ENCODE results near the gene FAF1. TPM values are rescaled to one million over a fixed set of nuclear protein-coding genes. Genes with fewer than 3 reads are reported as not detected.
A peak's percentile ranks its signal among the peaks of the same experiment; 100 is the strongest.
"Not testable (repeated sequence)": the region's sequence is repeated elsewhere in the genome, so short reads cannot be mapped to it uniquely, and the experiment has no call there.

FAF1 gene
- 10 to 100 TPM; 60.3 to 66.7 TPM for total RNA-seq

GRCh38 chr1:50959913-50960844 is at the start of gene FAF1:
Gene FAF1, minus strand, starts transcription at chr1:50960267. Its CDS starts 456 bp downstream, at chr1:50959811.
- peak within 1 kb of the TSS; percentile 88 for H3K27ac ChIP-seq
- intact Hi-C loops (cut with DNase I), result no loop called here
- peak; percentile 30 for TF ChIP-seq CTCF (IDR thresholded peaks at IDR 0.05)
- peak; percentile 98 for DNase-seq
- H3K9ac ChIP-seq (ENCODE audit: low read depth in 2 of 2, low read length in 2 of 2), result peak within 1 kb of the TSS; percentile 80 to 96
- peak within 1 kb of the TSS; percentile 75 for H3K4me3 ChIP-seq
- no peaks in the 10 kb centered on the region for H3K27me3 ChIP-seq
- no peaks in the 10 kb centered on the region for H3K4me1 ChIP-seq
- H3K36me3 ChIP-seq, result no peaks in the 10 kb centered on the region
- no peaks in the 10 kb centered on the region for H3K9me3 ChIP-seq

- Histone ChIP-seq H3K4me3 (no peak overlapping the region), H3K9me3 (no peaks in the 10 kb centered on the region), H3K4me1 (no peaks in the 10 kb centered on the region), H3K9ac (ENCODE audit: low read depth in 2 of 2, low read length in 2 of 2) (no peak overlapping the region), H3K36me3 (no peaks in the 10 kb centered on the region), H3K27ac (no peak overlapping the region), H3K27me3 (no peaks in the 10 kb centered on the region)
- intact Hi-C loops (cut with DNase I), result no loop called here
- no peak for DNase-seq
- no peak for TF ChIP-seq CTCF (IDR thresholded peaks at IDR 0.05)
Measured at GRCh38 chr1:51009381-51009780, 49.3 kb upstream of the FAF1 start.

GRCh38 chr1:51005549-51005948 is 45.5 kb upstream of the FAF1 start:
- DNase-seq; H3K4me3 ChIP-seq; H3K27me3 ChIP-seq; H3K9me3 ChIP-seq; H3K4me1 ChIP-seq; H3K36me3 ChIP-seq; H3K9ac ChIP-seq (ENCODE audit: low read depth in 2 of 2, low read length in 2 of 2); H3K27ac ChIP-seq; intact Hi-C loops (cut with DNase I): not testable (repeated sequence)

- Histone ChIP-seq H3K27ac (no peak overlapping the region), H3K36me3 (no peaks in the 10 kb centered on the region), H3K4me3 (no peak overlapping the region), H3K9me3 (no peaks in the 10 kb centered on the region), H3K4me1 (no peaks in the 10 kb centered on the region), H3K27me3 (no peaks in the 10 kb centered on the region), H3K9ac (ENCODE audit: low read depth in 2 of 2, low read length in 2 of 2) (no peak overlapping the region)
- no peak for DNase-seq
- no peak for TF ChIP-seq CTCF (IDR thresholded peaks at IDR 0.05)
- intact Hi-C loops (cut with DNase I), result no loop called here
Measured at GRCh38 chr1:51002516-51002915, 42.4 kb upstream of the FAF1 start.

- intact Hi-C loops (cut with DNase I), result no loop called here
- H3K9me3 ChIP-seq, result no peaks in the 10 kb centered on the region
Measured at GRCh38 chr1:51000651-51001050, 40.6 kb upstream of the FAF1 start.

More at GRCh38 chr1:51000651-51001050, 40.6 kb upstream of the FAF1 start:
- Histone ChIP-seq H3K27ac (no peak overlapping the region), H3K36me3 (no peaks in the 10 kb centered on the region), H3K9ac (ENCODE audit: low read depth in 2 of 2, low read length in 2 of 2) (no peak overlapping the region), H3K27me3 (no peaks in the 10 kb centered on the region), H3K4me1 (no peaks in the 10 kb centered on the region), H3K4me3 (no peak overlapping the region)
- DNase-seq, result no peak
- no peak for TF ChIP-seq CTCF (IDR thresholded peaks at IDR 0.05)
